Activated T-cell treated with anti-CD3 and anti-CD28 coated beads, Interleukin-2, amount 50 U/mL, for 24 hours (primary cell): ENCODE data around the gene ORM2.

Experiments
- DNase-seq: peaks from one replicate; pipeline ENCODE4 v3.0.0-alpha.2; 2020
- H3K27ac Mint-ChIP-seq: 2 replicates; pipeline ENCODE4 v1.8.0; 2020; ENCODE audit warnings: mild to moderate bottlenecking, mixed read lengths
- H3K27me3 Mint-ChIP-seq: 2 replicates; pipeline ENCODE4 v1.8.0; 2020; ENCODE audit warnings: mixed read lengths
- H3K36me3 Mint-ChIP-seq: 2 replicates; pipeline ENCODE4 v1.8.0; 2020; ENCODE audit warnings: low read depth, mixed read lengths
- H3K4me1 Mint-ChIP-seq: 2 replicates; pipeline ENCODE4 v1.8.0; 2020; ENCODE audit warnings: low read depth, mixed read lengths
- H3K4me3 Mint-ChIP-seq: 2 replicates; pipeline ENCODE4 v1.8.0; 2020; ENCODE audit warnings: mild to moderate bottlenecking, moderate library complexity, mixed read lengths
- H3K9me3 Mint-ChIP-seq: 2 replicates; pipeline ENCODE4 v1.8.0; 2020; ENCODE audit warnings: mixed read lengths

The ORM2 gene

GRCh38 chr9:114289106-114289505 is 40.6 kb upstream of the ORM2 start:
- Mint-ChIP-seq H3K27ac (no peak overlapping the region), H3K4me3 (no peak overlapping the region), H3K36me3 (no peaks in the 10 kb centered on the region), H3K9me3 (no peaks in the 10 kb centered on the region), H3K4me1 (peaks cover 2% of the 10 kb centered on the region), H3K27me3 (peaks cover 6% of the 10 kb centered on the region)
- DNase-seq = peak; percentile 2

GRCh38 chr9:114289571-114290481 is 39.8 kb upstream of the ORM2 start:
- peaks cover 2% of the 10 kb centered on the region for H3K4me1 Mint-ChIP-seq
- H3K9me3 Mint-ChIP-seq = peaks cover 4% of the 10 kb centered on the region

GRCh38 chr9:114290561-114290986 is 39.1 kb upstream of the ORM2 start:
- Mint-ChIP-seq H3K9me3 (peaks cover 10% of the 10 kb centered on the region), H3K36me3 (peaks cover 2% of the 10 kb centered on the region), H3K27me3 (peaks cover 6% of the 10 kb centered on the region), H3K4me3 (no peak overlapping the region), H3K27ac (no peak overlapping the region), H3K4me1 (peaks cover 2% of the 10 kb centered on the region)
- DNase-seq = no peak

More at GRCh38 chr9:114289571-114290481, 39.8 kb upstream of the ORM2 start:
- Mint-ChIP-seq H3K27ac (no peak overlapping the region), H3K36me3 (no peaks in the 10 kb centered on the region), H3K4me3 (no peak overlapping the region), H3K27me3 (peaks cover 6% of the 10 kb centered on the region)
- peak; percentile 20 for DNase-seq

GRCh38 chr9:114291064-114291474 is 38.6 kb upstream of the ORM2 start:
- Mint-ChIP-seq H3K27ac (no peak overlapping the region), H3K36me3 (peaks cover 6% of the 10 kb centered on the region), H3K9me3 (peaks cover 15% of the 10 kb centered on the region), H3K4me1 (peaks cover 2% of the 10 kb centered on the region), H3K27me3 (peaks cover 9% of the 10 kb centered on the region), H3K4me3 (no peak overlapping the region)
- peak; percentile 82 for DNase-seq

GRCh38 chr9:114291886-114292590 is 37.6 kb upstream of the ORM2 start:
- H3K36me3 Mint-ChIP-seq = peaks cover 8% of the 10 kb centered on the region
- H3K27me3 Mint-ChIP-seq = peaks cover 9% of the 10 kb centered on the region
- no peak overlapping the region for H3K27ac Mint-ChIP-seq
- H3K4me3 Mint-ChIP-seq = no peak overlapping the region
- peaks cover 2% of the 10 kb centered on the region for H3K4me1 Mint-ChIP-seq
- peaks cover 17% of the 10 kb centered on the region for H3K9me3 Mint-ChIP-seq
- DNase-seq = peak; percentile 20

GRCh38 chr9:114294664-114295063 is 35.0 kb upstream of the ORM2 start:
- Mint-ChIP-seq H3K9me3 (peaks cover 17% of the 10 kb centered on the region), H3K27ac (no peak overlapping the region), H3K4me3 (no peak overlapping the region), H3K4me1 (peaks cover 2% of the 10 kb centered on the region), H3K36me3 (peaks cover 8% of the 10 kb centered on the region), H3K27me3 (peaks cover 9% of the 10 kb centered on the region)
- no peak for DNase-seq

- H3K4me3 Mint-ChIP-seq = no peak overlapping the region
- H3K36me3 Mint-ChIP-seq = peaks cover 8% of the 10 kb centered on the region
- H3K27ac Mint-ChIP-seq = no peak overlapping the region
- peaks cover 17% of the 10 kb centered on the region for H3K9me3 Mint-ChIP-seq
- DNase-seq = no peak
- peaks cover 5% of the 10 kb centered on the region for H3K27me3 Mint-ChIP-seq
- H3K4me1 Mint-ChIP-seq = no peaks in the 10 kb centered on the region
Observed at GRCh38 chr9:114296338-114296737, 33.3 kb upstream of the ORM2 start.

GRCh38 chr9:114299286-114300152 is 30.1 kb upstream of the ORM2 start:
- Mint-ChIP-seq H3K4me1 (no peaks in the 10 kb centered on the region), H3K9me3 (peaks cover 16% of the 10 kb centered on the region), H3K36me3 (peaks cover 8% of the 10 kb centered on the region), H3K27me3 (peaks cover 3% of the 10 kb centered on the region), H3K27ac (no peak overlapping the region), H3K4me3 (no peak overlapping the region)
- DNase-seq = peak; percentile 7

GRCh38 chr9:114300153-114300845 is 29.4 kb upstream of the ORM2 start:
- DNase-seq = peak; percentile 22
- H3K36me3 Mint-ChIP-seq = peaks cover 7% of the 10 kb centered on the region
- H3K4me1 Mint-ChIP-seq = no peaks in the 10 kb centered on the region
- H3K27ac Mint-ChIP-seq = no peak overlapping the region
- peaks cover 3% of the 10 kb centered on the region for H3K27me3 Mint-ChIP-seq
- peaks cover 8% of the 10 kb centered on the region for H3K9me3 Mint-ChIP-seq
- H3K4me3 Mint-ChIP-seq = no peak overlapping the region

- H3K4me1 Mint-ChIP-seq = peaks cover 4% of the 10 kb centered on the region
- H3K9me3 Mint-ChIP-seq = peaks cover 2% of the 10 kb centered on the region
- peak; percentile 13 for DNase-seq
- no peak overlapping the region for H3K4me3 Mint-ChIP-seq
- peaks cover 1% of the 10 kb centered on the region for H3K36me3 Mint-ChIP-seq
- H3K27ac Mint-ChIP-seq = no peak overlapping the region
- H3K27me3 Mint-ChIP-seq = no peaks in the 10 kb centered on the region
Observed at GRCh38 chr9:114300846-114301797, 28.5 kb upstream of the ORM2 start.

- H3K27me3 Mint-ChIP-seq = no peaks in the 10 kb centered on the region
- DNase-seq = peak; percentile 13
- no peaks in the 10 kb centered on the region for H3K9me3 Mint-ChIP-seq
- H3K4me3 Mint-ChIP-seq = no peak overlapping the region
- H3K4me1 Mint-ChIP-seq = peaks cover 4% of the 10 kb centered on the region
- no peak overlapping the region for H3K27ac Mint-ChIP-seq
- H3K36me3 Mint-ChIP-seq = no peaks in the 10 kb centered on the region
Observed at GRCh38 chr9:114301798-114302565, 27.7 kb upstream of the ORM2 start.

- H3K9me3 Mint-ChIP-seq = no peaks in the 10 kb centered on the region
- H3K27ac Mint-ChIP-seq = no peak overlapping the region
- DNase-seq = peak; percentile 2
- H3K4me3 Mint-ChIP-seq = no peak overlapping the region
- no peaks in the 10 kb centered on the region for H3K36me3 Mint-ChIP-seq
- no peaks in the 10 kb centered on the region for H3K27me3 Mint-ChIP-seq
- peaks cover 4% of the 10 kb centered on the region for H3K4me1 Mint-ChIP-seq
Observed at GRCh38 chr9:114302727-114303126, 26.9 kb upstream of the ORM2 start.
